AG04449 (cell line): ENCODE measurements around the gene MEGF9.
"Not testable (repeated sequence)": the region's sequence is repeated elsewhere in the genome, so short reads cannot be mapped to it uniquely, and the experiment has no call there.

Source experiments
- CTCF ChIA-PET: fragments of 350-600 bp; formaldehyde crosslinking; extraction: SDS; loops from one replicate; lab custom pipeline; 2021; ENCODE audit warnings: antibody characterized with exemption; lab: Yijun Ruan, JAX
- POLR2A ChIA-PET: fragments of 400-600, 350-600 bp; formaldehyde crosslinking; extraction: SDS; loops from one replicate; lab custom pipeline; 2020; ENCODE audit warnings: antibody characterized with exemption, inconsistent platforms; lab: Yijun Ruan, JAX
- DNase-seq: peaks from one replicate; pipeline ENCODE4 v3.0.0-alpha.2; 2010; ENCODE audit warnings: low read depth, low spot score
- H3K4me3 ChIP-seq: 2 replicates; pipeline ENCODE4 v1.5.1; 2011; ENCODE audit warnings: low read depth, mild to moderate bottlenecking, control low read depth, low read length
- CTCF ChIP-seq: IDR thresholded peaks from one replicate; pipeline ENCODE4 v1.5.1; 2011; ENCODE audit warnings: mild to moderate bottlenecking, moderate library complexity, low read length, control low read depth, inconsistent platforms; ENCODE audit not compliant: insufficient read depth; ENCODE audit errors: missing control alignments

Gene MEGF9

GRCh38 chr9:120648581-120649197, 65.6 kb downstream of the MEGF9 start:
- DNase-seq, result no peak
- TF ChIP-seq CTCF, result no peak
- CTCF ChIA-PET, result no interaction called here
- H3K4me3 ChIP-seq, result no peak overlapping the region
- POLR2A ChIA-PET, result no interaction called here

GRCh38 chr9:120646948-120647347, 67.3 kb downstream of the MEGF9 start:
- CTCF ChIA-PET, result interaction anchor here (0.7 to 1.3 kb wide), 2 partner anchors 18 to 27 kb away, joined by 3 to 5 read pairs; no protein-coding TSS in a partner anchor
- H3K4me3 ChIP-seq, result no peak overlapping the region
- POLR2A ChIA-PET, result no interaction called here
- no peak for DNase-seq
- TF ChIP-seq CTCF, result no peak

- no peak for DNase-seq
- no peak for TF ChIP-seq CTCF
- H3K4me3 ChIP-seq, result no peak overlapping the region
- CTCF ChIA-PET, result no interaction called here
- POLR2A ChIA-PET, result no interaction called here
These were observed 68.5 kb downstream of the MEGF9 start for GRCh38 chr9:120645760-120646159.

- ChIA-PET POLR2A (no interaction called here), CTCF (interaction anchor here (0.6 to 0.9 kb wide), 2 partner anchors 32 to 84 kb away, joined by 3 read pairs; no protein-coding TSS in a partner anchor)
- no peak overlapping the region for H3K4me3 ChIP-seq
- DNase-seq, result no peak
- no peak for TF ChIP-seq CTCF
These were observed 71.2 kb downstream of the MEGF9 start for GRCh38 chr9:120643061-120643460.

- POLR2A ChIA-PET, result no interaction called here
- no peak for DNase-seq
- CTCF ChIA-PET, result interaction anchor here (0.7 to 1.7 kb wide), 2 partner anchors 22 to 28 kb away, joined by 3 to 8 read pairs; no protein-coding TSS in a partner anchor
- H3K4me3 ChIP-seq, result no peak overlapping the region
- no peak for TF ChIP-seq CTCF
These were observed 72.0 kb downstream of the MEGF9 start for GRCh38 chr9:120642129-120642770.

- CTCF ChIA-PET, result interaction anchor here (1.7 kb wide), 1 partner anchor 21 kb away, joined by 8 read pairs; no protein-coding TSS in a partner anchor
- POLR2A ChIA-PET, DNase-seq, H3K4me3 ChIP-seq: not testable (repeated sequence)
These were observed 73.4 kb downstream of the MEGF9 start for GRCh38 chr9:120640874-120641273.
